Endothelial cell of umbilical vein (primary cell): ENCODE measurements around the gene AP1M1. TPM values are rescaled to one million over a fixed set of nuclear protein-coding genes. Genes with fewer than 3 reads are reported as not detected.

ENCODE experiments used
- BruUV-seq: library from RNA; stranded (reverse); fragments of 400-500 nt; replicated peaks from 2 replicates; lab custom pipeline; 2021; lab: Mats Ljungman, UMichigan
- CTCF ChIA-PET: fragments of 300-600, 350-600 bp; sonication (Branson Sonifier 250); formaldehyde crosslinking; loops from one replicate; lab custom pipeline; 2021; ENCODE audit warnings: antibody characterized with exemption, inconsistent platforms; lab: Charles Lee
- POLR2A ChIA-PET: fragments of 300-600, 350-600 bp; sonication (Branson Sonifier 250); formaldehyde crosslinking; loops from one replicate; lab custom pipeline; 2021; ENCODE audit warnings: antibody characterized with exemption, inconsistent platforms; lab: Charles Lee
- DNase-seq: peaks from one replicate; pipeline ENCODE4 v3.0.0-alpha.2; 2011; ENCODE audit warnings: low read depth, low spot score
- FAIRE-seq: peaks from 2 replicates; lab custom pipeline; 2011; peaks lifted over from hg19 to GRCh38; lab: Jason Lieb, UNC
- H2AFZ ChIP-seq: 2 replicates; pipeline ENCODE4 v1.6.0; 2012; ENCODE audit warnings: low read depth, low read length, control low read depth, inconsistent platforms
- H3K27ac ChIP-seq: 2 replicates; pipeline ENCODE4 v1.5.1; 2011; ENCODE audit warnings: low read depth, mild to moderate bottlenecking, control low read depth, low read length, moderate library complexity; ENCODE audit not compliant: insufficient read depth
- H3K27me3 ChIP-seq, 2 experiments: 2 replicates each; pipeline versions ENCODE4 v1.6.0 to v1.6.1; 2011; ENCODE audit warnings: low read length in 2 of 2, mixed read lengths in 1 of 2; ENCODE audit not compliant: control insufficient read depth in 2 of 2, insufficient read depth in 2 of 2
- H3K36me3 ChIP-seq, 2 experiments: 2 replicates in 1 of 2; 3 replicates in 1 of 2; pipeline ENCODE4 v1.5.1; 2011; ENCODE audit warnings: low read length in 2 of 2, mild to moderate bottlenecking in 1 of 2, moderate library complexity in 1 of 2; ENCODE audit not compliant: control insufficient read depth in 2 of 2, insufficient read depth in 2 of 2; ENCODE audit errors: extremely low read depth in 1 of 2
- H3K4me1 ChIP-seq: 3 replicates; pipeline ENCODE4 v1.5.1; 2011; ENCODE audit warnings: mild to moderate bottlenecking, low read length; ENCODE audit not compliant: control insufficient read depth, insufficient read depth; ENCODE audit errors: extremely low read depth
- H3K4me2 ChIP-seq: 2 replicates; pipeline ENCODE4 v1.6.1; 2011; ENCODE audit warnings: low read length, control low read depth, mixed read lengths; ENCODE audit not compliant: insufficient read depth
- H3K4me3 ChIP-seq, 3 experiments: fragments of 200-600 bp in 1 of 3; sonication (generic), shearing (Covaris generic) in 1 of 3; replicated peaks in 1 of 3; 2 replicates each; pipeline ENCODE4 v1.5.1; 2011 to 2016; ENCODE audit warnings: control low read depth in 3 of 3, low read length in 3 of 3, mild to moderate bottlenecking in 2 of 3, inconsistent platforms in 1 of 3, low read depth in 1 of 3, moderate library complexity in 1 of 3; ENCODE audit not compliant: insufficient read depth in 1 of 3
- H3K79me2 ChIP-seq: 2 replicates; pipeline ENCODE4 v1.6.0; 2012; ENCODE audit warnings: low read length, inconsistent platforms; ENCODE audit not compliant: control insufficient read depth, insufficient read depth
- H3K9ac ChIP-seq: replicated peaks from 2 replicates; pipeline ENCODE3; 2011; ENCODE audit warnings: low read length, control low read depth; ENCODE audit not compliant: insufficient read depth; ENCODE audit errors: extremely low read depth
- H3K9me1 ChIP-seq: replicated peaks from 3 replicates; pipeline ENCODE4 v1.6.0; 2011; ENCODE audit warnings: mild to moderate bottlenecking, low read length; ENCODE audit not compliant: control insufficient read depth, insufficient read depth; ENCODE audit errors: extremely low read depth
- H3K9me3 ChIP-seq: replicated peaks from 2 replicates; pipeline ENCODE4 v1.5.1; 2012; ENCODE audit warnings: low read length, inconsistent platforms; ENCODE audit not compliant: control insufficient read depth, insufficient read depth
- H4K20me1 ChIP-seq: replicated peaks from 2 replicates; pipeline ENCODE3; 2011; ENCODE audit warnings: mild to moderate bottlenecking, low read length; ENCODE audit not compliant: control insufficient read depth, insufficient read depth; ENCODE audit errors: extremely low read depth
- CTCF ChIP-seq, 2 donors: IDR thresholded peaks; 1 replicate in 1 of 2; 2 replicates in 1 of 2; pipeline ENCODE4 v1.5.1; 2011; ENCODE audit warnings: low read length in 2 of 2, mild to moderate bottlenecking in 2 of 2, moderate library complexity in 2 of 2, control low read depth in 1 of 2, inconsistent platforms in 1 of 2, low read depth in 1 of 2; ENCODE audit not compliant: insufficient read depth in 1 of 2; ENCODE audit errors: extremely low read depth in 1 of 2
- EZH2 ChIP-seq: IDR thresholded peaks from 2 replicates; pipeline ENCODE4 v1.6.1; 2012; ENCODE audit warnings: borderline replicate concordance, low read depth, mild to moderate bottlenecking, moderate library complexity, low read length, inconsistent platforms; ENCODE audit not compliant: severe bottlenecking
- FOS ChIP-seq: IDR thresholded peaks from 2 replicates; pipeline ENCODE4 v1.6.1; 2011; ENCODE audit warnings: mild to moderate bottlenecking, low read length, moderate library complexity, borderline replicate concordance; ENCODE audit not compliant: insufficient read depth
- GATA2 ChIP-seq: IDR thresholded peaks from 2 replicates; pipeline ENCODE4 v1.7.0; 2011; ENCODE audit warnings: low read depth, mild to moderate bottlenecking, moderate library complexity, mixed read lengths, low read length; ENCODE audit not compliant: insufficient read length, insufficient read depth
- JUN ChIP-seq: IDR thresholded peaks from 2 replicates; pipeline ENCODE4 v1.6.1; 2011; ENCODE audit warnings: borderline replicate concordance, low read depth; ENCODE audit not compliant: insufficient read length, insufficient read depth
- MAX ChIP-seq: IDR thresholded peaks from 2 replicates; pipeline ENCODE4 v1.6.1; 2011; ENCODE audit not compliant: insufficient read depth, insufficient read length
- MYC ChIP-seq: IDR thresholded peaks from one replicate; pipeline ENCODE4 v1.6.1; 2011; ENCODE audit warnings: mild to moderate bottlenecking, low read depth, low read length
- POLR2A ChIP-seq: IDR thresholded peaks from 2 replicates; pipeline ENCODE4 v1.6.1; 2012; ENCODE audit warnings: low read depth, mild to moderate bottlenecking, control low read depth, low read length
- POLR2AphosphoS5 ChIP-seq: IDR thresholded peaks from 2 replicates; pipeline ENCODE4 v1.6.1; 2012; ENCODE audit warnings: low read depth, mild to moderate bottlenecking, control low read depth, low read length, moderate library complexity; ENCODE audit not compliant: insufficient read depth
- dilution Hi-C: fragments of 300-500 bp; cut with MboI; formaldehyde crosslinking; loops from one replicate; pipeline ENCODE4 v1.15.0; 2019; ENCODE audit warnings: low sequenced_read_pairs; ENCODE audit not compliant: extremely low pct_ligation_motif_present
- intact Hi-C: fragments of 100-400 bp; cut with micrococcal nuclease; formaldehyde crosslinking; loops from one replicate; pipeline ENCODE4 v1.10.0; 2022
- polyA plus RNA-seq, 4 experiments: library from polyadenylated mRNA; depleted of rRNA in 3 of 4; stranded (reverse) in 3 of 4; unstranded in 1 of 4; fragments of >200 nt; gene quantifications; 2 replicates each; pipeline versions ENCODE4 v1.2.1 to v1.2.3, GENCODE V29; 2011 to 2012; ENCODE audit warnings: missing spikeins in 1 of 4
- total RNA-seq: library from RNA; stranded (reverse); gene quantifications from 2 replicates; pipeline ENCODE4 v1.2.3, GENCODE V29; 2021

Gene AP1M1
- total and polyA plus RNA-seq, 2 donors (not counting 3 experiments of a cell fraction or from before 2014, with no cell fraction given), result 99.3 to 129 TPM

- Histone ChIP-seq H3K9me1 (no peaks in the 10 kb centered on the region), H3K27ac (peak overlapping the region; percentile 81)
- CTCF ChIA-PET, result interaction anchor here (0.8 kb wide), 1 partner anchor 41 kb away, joined by 5 read pairs; no protein-coding TSS in a partner anchor
Measured at GRCh38 chr19:16289594-16289993, 91.9 kb downstream of the AP1M1 start.

GRCh38 chr19:16290692-16291091, 93.0 kb downstream of the AP1M1 start:
- Histone ChIP-seq H3K9me3 (no peaks in the 10 kb centered on the region), H3K27me3 (no peaks in the 10 kb centered on the region), H3K4me3 (no peak overlapping the region), H4K20me1 (no peaks in the 10 kb centered on the region), H3K4me1 (peaks cover 34% of the 10 kb centered on the region), H3K9ac (peak overlapping the region; percentile 52), H3K9me1 (no peaks in the 10 kb centered on the region), H2AFZ (no peak overlapping the region), H3K4me2 (peak overlapping the region; percentile 7), H3K27ac (peak overlapping the region; percentile 81), H3K36me3 (no peaks in the 10 kb centered on the region), H3K79me2 (no peaks in the 10 kb centered on the region)
- dilution Hi-C loops, result no loop called here
- peak; percentile 89 for DNase-seq
- intact Hi-C loops, result loop anchor here (1.0 kb wide), 2 partner anchors 26 to 34 kb away; partner anchors contain the start of gene KLF2
- peak; percentile 98 for FAIRE-seq
- TF ChIP-seq MAX (no peak), MYC (peak; percentile 45), JUN (peak; percentile 41), GATA2 (peak; percentile 39), EZH2 (no peak), POLR2A (no peak), CTCF (IDR thresholded peaks at IDR 0.05; ENCODE audit: extremely low read depth in 1 of 2, insufficient read depth in 1 of 2, low read depth in 1 of 2, low read length in 2 of 2) (no peak), POLR2AphosphoS5 (peak; percentile 77), FOS (peak; percentile 86)
- ChIA-PET POLR2A (interaction anchor here (0.7 to 1.5 kb wide), 2 partner anchors 26 to 49 kb away, joined by 3 read pairs; no protein-coding TSS in a partner anchor), CTCF (interaction anchor here (1.0 to 2.8 kb wide), 3 partner anchors 11 to 31 kb away, joined by 3 to 8 read pairs (median 5); no protein-coding TSS in a partner anchor)
- BruUV-seq, result no TSS peak

More at GRCh38 chr19:16289594-16289993, 91.9 kb downstream of the AP1M1 start:
- BruUV-seq, result no TSS peak
- no peak for FAIRE-seq
- H3K36me3 ChIP-seq, result no peaks in the 10 kb centered on the region
- dilution Hi-C loops, result no loop called here
- H3K27me3 ChIP-seq, result no peaks in the 10 kb centered on the region
- intact Hi-C loops, result no loop called here
- H3K4me1 ChIP-seq, result peaks cover 34% of the 10 kb centered on the region
- H2AFZ ChIP-seq, result no peak overlapping the region
- H4K20me1 ChIP-seq, result no peaks in the 10 kb centered on the region
- POLR2A ChIA-PET, result no interaction called here
- TF ChIP-seq EZH2 (no peak), POLR2AphosphoS5 (no peak), GATA2 (peak; percentile 53)
- H3K4me2 ChIP-seq, result no peak overlapping the region
- H3K9ac ChIP-seq, result no peak overlapping the region
- H3K79me2 ChIP-seq, result no peaks in the 10 kb centered on the region
- DNase-seq, result no peak
- H3K9me3 ChIP-seq, result no peaks in the 10 kb centered on the region
- H3K4me3 ChIP-seq, result no peak overlapping the region
